ENCODE results near the gene DNER.

GRCh38 chr2:229409751-229410181 is 304.6 kb downstream of the DNER start:
- no peak for TF ChIP-seq CTCF (IDR thresholded peaks at IDR 0.05)
- TF ChIP-seq EZH2 (IDR thresholded peaks at IDR 0.05; ENCODE audit: borderline replicate concordance, insufficient read depth, low read depth, low read length, poor library complexity, severe bottlenecking), result no peak
